GM19023 (cell line): ENCODE measurements around the gene ATP2C2.

Experiments
- ATAC-seq: cut with Tn5 transposase; IDR thresholded peaks from one replicate; pipeline ENCODE4 v1.9.1; 2021; ENCODE audit warnings: mild to moderate bottlenecking, moderate library complexity; ENCODE audit not compliant: unreplicated experiment

ATP2C2 gene

GRCh38 chr16:84486551-84487235, 118.4 kb downstream of the ATP2C2 start:
- ATAC-seq = no peak

- no peak for ATAC-seq
Measured at GRCh38 chr16:84487358-84487757, 119.0 kb downstream of the ATP2C2 start.

GRCh38 chr16:84489131-84489530, 120.8 kb downstream of the ATP2C2 start:
- no peak for ATAC-seq

GRCh38 chr16:84495506-84495905, 127.2 kb downstream of the ATP2C2 start:
- ATAC-seq = no peak

- ATAC-seq = no peak
Measured at GRCh38 chr16:84496991-84497390, 128.7 kb downstream of the ATP2C2 start.

- no peak for ATAC-seq
Measured at GRCh38 chr16:84497418-84498222, 129.3 kb downstream of the ATP2C2 start.

GRCh38 chr16:84498223-84498610, 129.9 kb downstream of the ATP2C2 start:
- no peak for ATAC-seq

GRCh38 chr16:84498859-84499620, 130.7 kb downstream of the ATP2C2 start:
- ATAC-seq = no peak

- ATAC-seq = no peak
Measured at GRCh38 chr16:84499638-84500037, 131.3 kb downstream of the ATP2C2 start.

- no peak for ATAC-seq
Measured at GRCh38 chr16:84500531-84500930, 132.2 kb downstream of the ATP2C2 start.

GRCh38 chr16:84501077-84501735, 132.9 kb downstream of the ATP2C2 start:
- ATAC-seq = no peak

GRCh38 chr16:84502075-84502474, 133.7 kb downstream of the ATP2C2 start:
- ATAC-seq = no peak

- ATAC-seq = no peak
Measured at GRCh38 chr16:84502581-84502980, 134.2 kb downstream of the ATP2C2 start.

GRCh38 chr16:84503751-84504395, 135.5 kb downstream of the ATP2C2 start:
- ATAC-seq = peak; percentile 7

- peak; percentile 97 for ATAC-seq
Measured at GRCh38 chr16:84504420-84505248, 136.3 kb downstream of the ATP2C2 start, which contains the start of gene MEAK7. TSS of gene MEAK7 (minus strand) at chr16:84504659. CDS start at chr16:84498086, 6,573 bp downstream.

GRCh38 chr16:84505249-84506187, 137.2 kb downstream of the ATP2C2 start:
- no peak for ATAC-seq

- no peak for ATAC-seq
Measured at GRCh38 chr16:84507011-84507982, 139.0 kb downstream of the ATP2C2 start.
